HepG2 (cell line): ENCODE data around the gene CCND1.

Experiments used
- CC2D1A ChIP-seq: sonication (generic); formaldehyde crosslinking; IDR thresholded peaks from 2 replicates; pipeline ENCODE4 v1.8.1; 2023; ENCODE audit warnings: mild to moderate bottlenecking, missing genetic modification reagents
- MAFK ChIP-seq, 2 experiments: IDR thresholded peaks in 1 of 2; conservative IDR thresholded peaks in 1 of 2; 2 replicates each; pipeline ENCODE4 v1.6.1; 2011; ENCODE audit warnings: improper control_type of control experiment in 2 of 2, low read length in 2 of 2
- PHB2 ChIP-seq: fragments of 450-650 bp; IDR thresholded peaks from 2 replicates; pipeline ENCODE4 v1.6.1; 2018; ENCODE audit not compliant: partially characterized antibody
- ZNF629 ChIP-seq: sonication (generic); formaldehyde crosslinking; conservative IDR thresholded peaks from 2 replicates; pipeline ENCODE4 v1.5.0; 2020; ENCODE audit warnings: missing genetic modification reagents
- ZNF883 ChIP-seq: sonication (generic); formaldehyde crosslinking; IDR thresholded peaks from 2 replicates; pipeline ENCODE4 v1.5.1; 2020; ENCODE audit warnings: mild to moderate bottlenecking, missing genetic modification reagents; ENCODE audit errors: not compliant biosample characterization

DNA sequence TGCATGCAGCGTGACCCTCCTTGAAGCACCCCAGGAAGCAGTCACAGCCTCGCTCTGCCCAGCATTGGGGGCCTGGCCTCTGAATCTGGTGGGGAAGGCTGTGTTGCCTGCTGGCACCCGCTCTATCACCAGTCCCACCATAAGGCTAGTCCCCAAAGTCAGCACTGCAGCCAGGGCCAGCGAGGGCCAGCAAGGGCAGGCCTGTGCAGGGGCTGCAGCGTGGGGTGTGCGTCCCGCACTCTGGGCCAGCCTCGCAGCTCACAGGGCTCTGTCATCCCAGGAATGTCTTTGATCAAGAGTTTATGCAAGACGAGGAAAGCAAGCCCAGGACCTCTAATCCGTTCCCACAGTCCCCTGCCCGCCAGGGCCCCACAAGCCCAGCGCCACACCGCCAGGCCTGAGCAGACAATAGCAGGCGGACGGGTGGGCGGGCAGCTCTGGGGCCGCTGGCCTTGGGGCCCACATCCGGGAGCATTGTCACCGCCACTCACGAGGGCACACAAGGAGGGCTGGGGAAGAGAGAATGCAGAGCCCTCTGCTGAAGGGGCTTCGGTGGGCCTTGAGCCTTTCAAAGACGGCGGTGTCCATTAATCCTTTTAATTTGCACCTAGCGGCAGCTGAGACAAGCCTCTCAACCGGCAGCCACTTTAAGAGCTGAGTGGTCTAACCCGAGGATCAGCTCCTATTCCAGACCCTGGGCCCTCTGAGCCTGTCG, 17.1 kb downstream of the CCND1 start:
- no peak for TF ChIP-seq ZNF883 (CRISPR knock-in tag)
- peak; percentile 59; the same call in 1 of the 2 replicates for TF ChIP-seq CC2D1A (CRISPR knock-in tag)
- TF ChIP-seq PHB2 = no peak
- TF ChIP-seq ZNF629 (CRISPR knock-in tag) = no peak; the same call in 1 of the 2 replicates
- TF ChIP-seq MAFK (conservative IDR thresholded peaks at IDR 0.05 in 1 of 2, IDR thresholded peaks at IDR 0.05 in 1 of 2; ENCODE audit: low read length in 2 of 2) = no peak
